B cell (primary cell): ENCODE measurements around the gene SLC4A3.

ENCODE experiments used
- CTCF ChIP-seq: fragments of 200-600 bp; IDR thresholded peaks from one replicate; pipeline ENCODE4 v1.8.0; 2022; ENCODE audit warnings: antibody characterized with exemption, mild to moderate bottlenecking
- EZH2 ChIP-seq: IDR thresholded peaks from 2 replicates; pipeline ENCODE4 v1.6.1; 2012; ENCODE audit warnings: borderline replicate concordance, low read depth, mild to moderate bottlenecking, moderate library complexity, low read length; ENCODE audit not compliant: insufficient read depth, poor library complexity, severe bottlenecking

- no peak for TF ChIP-seq CTCF
- no peak for TF ChIP-seq EZH2
These were observed 13.9 kb upstream of the SLC4A3 start for GRCh38 chr2:219613461-219614070.
